ENCODE data around the gene PRKCD. TPM values are rescaled to one million over a fixed set of nuclear protein-coding genes. Genes with fewer than 3 reads are reported as not detected.

PRKCD gene
- total RNA-seq (2021), result 1.4 and 3.0 TPM in 2 replicates
- percentile 24 among the genes with signal in this experiment for Bru-seq, nascent RNA
- BruChase-seq, experiment 1, labeled RNA remaining after a 2-hour chase, result percentile 27 among the genes with signal in this experiment
- percentile 29 among the genes with signal in this experiment for BruChase-seq, experiment 2, labeled RNA remaining after a 6-hour chase
- long read RNA-seq, partial matches to known transcripts, result 1 of 4 reads
- long read RNA-seq, other reads (novel, unspliced or antisense), result 0 of 4 reads

DNA sequence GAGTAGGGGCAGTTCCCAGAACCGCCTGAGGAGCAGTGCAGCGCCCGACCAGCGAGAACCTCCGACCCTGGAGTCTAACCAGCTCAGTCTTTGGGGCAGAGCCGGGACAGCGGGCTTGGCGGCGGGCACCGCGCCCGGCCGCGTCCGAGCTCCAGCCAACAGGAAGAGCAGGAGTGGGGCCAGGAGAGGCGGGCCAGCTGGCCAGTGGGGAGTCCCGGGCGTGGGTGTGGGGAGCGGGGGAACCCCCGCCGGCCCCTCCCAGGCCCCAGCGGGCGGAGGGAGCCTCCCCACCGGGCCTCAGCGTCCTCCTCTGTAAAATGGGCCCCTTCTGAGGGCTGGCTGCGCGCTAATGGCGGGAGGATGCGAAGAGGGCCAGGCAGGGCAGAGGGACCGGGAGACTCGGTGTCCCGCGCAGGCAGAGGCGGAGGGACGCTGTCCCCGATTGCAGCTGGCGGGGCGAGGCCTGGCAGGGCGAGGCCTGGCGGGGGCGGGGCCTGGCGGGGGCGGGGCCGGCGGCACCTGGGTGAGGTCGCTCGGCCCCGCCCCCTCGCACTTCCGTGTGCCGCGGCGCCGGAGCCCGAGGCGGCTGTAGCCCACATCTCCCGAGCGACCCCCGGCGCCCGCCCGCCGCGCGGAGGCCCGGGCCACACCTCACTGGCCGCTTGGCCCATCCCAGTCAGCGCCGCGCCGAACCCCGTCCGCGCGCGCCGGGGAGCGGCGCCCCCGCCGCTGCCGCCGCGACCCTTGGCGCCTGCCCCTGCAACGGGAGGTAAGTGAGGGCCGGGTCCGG is at the start of gene PRKCD:
PRKCD (plus strand) TSS at position 550 of the 790 bp plus-strand sequence. CDS start 17,214 bp downstream, outside the sequence.
- Histone ChIP-seq H3K27ac (ENCODE audit: low read depth, low read length, poor library complexity, severe bottlenecking) (no peak within 1 kb of the TSS), H3K9me3 (ENCODE audit: low read depth, low read length, poor library complexity, severe bottlenecking) (no peaks in the 10 kb centered on the region), H3K36me3 (ENCODE audit: insufficient read depth, low read length, poor library complexity, severe bottlenecking) (no peaks in the 10 kb centered on the region), H3K4me1 (ENCODE audit: insufficient read depth, low read length, poor library complexity, severe bottlenecking) (no peaks in the 10 kb centered on the region), H3K27me3 (replicated peaks; ENCODE audit: insufficient read depth, low read depth, low read length, poor library complexity) (no peaks in the 10 kb centered on the region), H3K4me3 (ENCODE audit: low read depth, low read length, poor library complexity, severe bottlenecking) (peak within 1 kb of the TSS; percentile 56)
- ChIA-PET CTCF (no interaction called here), POLR2A (ENCODE audit: low non-redundant PET) (no interaction called here)
- no TSS peak for BruUV-seq (replicated peaks)
- TF ChIP-seq EZH2 (IDR thresholded peaks at IDR 0.05; ENCODE audit: borderline replicate concordance, low read depth, low read length, poor library complexity, severe bottlenecking), result no peak
- intact Hi-C loops (cut with micrococcal nuclease; ENCODE audit: unreplicated experiment), result no loop called here
- peak; percentile 45 for DNase-seq (ENCODE audit: low spot score)

DNA sequence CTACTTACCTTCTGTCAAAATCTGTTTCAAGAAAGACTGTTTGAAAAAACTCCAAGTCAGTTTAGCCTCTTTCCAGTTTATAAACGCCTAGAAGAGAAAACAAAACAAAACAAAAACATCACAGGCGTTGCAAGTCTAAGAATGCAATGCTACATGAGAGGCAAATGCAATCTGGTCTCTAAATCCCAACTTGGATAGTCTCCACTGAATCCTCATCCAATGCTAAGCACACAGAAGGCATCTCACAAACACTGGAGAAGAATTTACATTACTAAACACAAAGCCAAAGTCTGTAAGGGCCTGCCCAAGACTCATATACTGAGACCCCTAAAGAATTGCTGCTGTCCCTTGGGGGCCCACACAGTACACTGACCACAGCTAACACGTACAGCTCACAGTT is 49.2 kb upstream of the PRKCD start:
- POLR2A ChIA-PET (ENCODE audit: low non-redundant PET), result no interaction called here
- no TSS peak for BruUV-seq (replicated peaks)
- TF ChIP-seq EZH2 (IDR thresholded peaks at IDR 0.05; ENCODE audit: borderline replicate concordance, low read depth, low read length, poor library complexity, severe bottlenecking) (no peak), CTCF (conservative IDR thresholded peaks at IDR 0.05; ENCODE audit: low read depth, low read length) (no peak)

DNA sequence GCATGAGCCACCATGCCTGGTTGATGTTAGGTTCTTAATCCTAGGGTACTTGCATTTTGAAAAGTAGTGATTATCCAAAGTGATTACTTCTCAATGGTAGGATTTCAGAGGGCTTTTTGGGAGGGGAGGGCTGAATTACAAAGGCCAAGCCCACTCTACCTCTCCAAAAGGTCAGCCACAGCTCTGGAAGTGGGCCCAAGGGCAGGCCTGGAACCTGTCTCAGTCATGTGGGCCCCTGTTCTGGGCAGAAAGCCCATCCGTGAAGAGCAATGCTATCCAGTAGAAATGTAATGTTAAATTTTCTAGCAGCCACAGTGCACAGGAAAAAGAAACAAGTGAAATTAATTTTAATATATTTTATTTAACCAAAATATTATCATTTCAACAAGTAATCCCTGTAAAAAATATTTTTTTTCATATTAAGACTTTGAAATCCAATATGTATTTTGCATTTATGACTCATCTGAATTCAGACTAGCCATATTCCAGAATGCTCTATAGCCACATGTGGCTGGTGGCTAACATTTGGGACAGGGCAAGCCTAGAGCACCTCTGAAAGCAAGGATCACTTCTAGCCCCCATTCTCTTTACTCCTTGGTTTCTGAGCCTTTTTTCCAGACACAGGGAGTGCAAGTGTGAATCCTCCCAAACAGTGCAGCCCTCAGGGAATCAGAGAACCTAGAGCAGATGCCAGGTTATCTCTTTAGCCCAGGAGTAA is 47.6 kb upstream of the PRKCD start:
- no peak for DNase-seq (ENCODE audit: low spot score)
- Histone ChIP-seq H3K4me1 (ENCODE audit: insufficient read depth, low read length, poor library complexity, severe bottlenecking) (no peaks in the 10 kb centered on the region), H3K27ac (ENCODE audit: low read depth, low read length, poor library complexity, severe bottlenecking) (no peak overlapping the region), H3K4me3 (ENCODE audit: low read depth, low read length, poor library complexity, severe bottlenecking) (no peak overlapping the region), H3K27me3 (replicated peaks; ENCODE audit: insufficient read depth, low read depth, low read length, poor library complexity) (no peaks in the 10 kb centered on the region), H3K9me3 (ENCODE audit: low read depth, low read length, poor library complexity, severe bottlenecking) (no peaks in the 10 kb centered on the region), H3K36me3 (ENCODE audit: insufficient read depth, low read length, poor library complexity, severe bottlenecking) (peaks cover 4% of the 10 kb centered on the region)
- TF ChIP-seq CTCF (conservative IDR thresholded peaks at IDR 0.05; ENCODE audit: low read depth, low read length), result no peak
- no peak for TF ChIP-seq EZH2 (IDR thresholded peaks at IDR 0.05; ENCODE audit: borderline replicate concordance, low read depth, low read length, poor library complexity, severe bottlenecking)
- intact Hi-C loops (cut with micrococcal nuclease; ENCODE audit: unreplicated experiment), result loop anchor here (1.0 kb wide), 1 partner anchor 83 kb away; no protein-coding TSS in a partner anchor
- BruUV-seq (replicated peaks), result no TSS peak
- POLR2A ChIA-PET (ENCODE audit: low non-redundant PET), result no interaction called here
- CTCF ChIA-PET, result interaction anchor here (0.6 to 1.8 kb wide), 2 partner anchors 11 to 82 kb away, joined by 4 to 7 read pairs; no protein-coding TSS in a partner anchor

More for the DNA sequence above, 49.2 kb upstream of the PRKCD start:
- CTCF ChIA-PET, result interaction anchor here (0.7 kb wide), 1 partner anchor 348 kb away, joined by 5 read pairs; no protein-coding TSS in a partner anchor
- Histone ChIP-seq H3K27ac (ENCODE audit: low read depth, low read length, poor library complexity, severe bottlenecking) (no peak overlapping the region), H3K4me1 (ENCODE audit: insufficient read depth, low read length, poor library complexity, severe bottlenecking) (no peaks in the 10 kb centered on the region), H3K36me3 (ENCODE audit: insufficient read depth, low read length, poor library complexity, severe bottlenecking) (no peaks in the 10 kb centered on the region), H3K4me3 (ENCODE audit: low read depth, low read length, poor library complexity, severe bottlenecking) (no peak overlapping the region), H3K27me3 (replicated peaks; ENCODE audit: insufficient read depth, low read depth, low read length, poor library complexity) (no peaks in the 10 kb centered on the region), H3K9me3 (ENCODE audit: low read depth, low read length, poor library complexity, severe bottlenecking) (no peaks in the 10 kb centered on the region)
- no peak for DNase-seq (ENCODE audit: low spot score)
- intact Hi-C loops (cut with micrococcal nuclease; ENCODE audit: unreplicated experiment), result no loop called here

Data from A673 (cell line).